Measurements from ENCODE around the gene KRT74. TPM values are rescaled to one million over a fixed set of nuclear protein-coding genes. Genes with fewer than 3 reads are reported as not detected.

KRT74 gene
- total RNA-seq, 1 experiment from 2014 or later, result not detected

- DNase-seq (ENCODE audit: low read depth), result no peak
Measured at GRCh38 chr12:52539821-52540173, 33.8 kb downstream of the KRT74 start.

- no peak for DNase-seq (ENCODE audit: low read depth)
Measured at GRCh38 chr12:52539083-52539820, 34.4 kb downstream of the KRT74 start.

- DNase-seq (ENCODE audit: low read depth), result no peak
Measured at GRCh38 chr12:52537101-52537500, 36.5 kb downstream of the KRT74 start.

GRCh38 chr12:52535574-52535973 is 38.1 kb downstream of the KRT74 start:
- no peak for DNase-seq (ENCODE audit: low read depth)

GRCh38 chr12:52534482-52534881 is 39.2 kb downstream of the KRT74 start:
- DNase-seq (ENCODE audit: low read depth), result no peak

GRCh38 chr12:52533686-52534470 is 39.8 kb downstream of the KRT74 start:
- DNase-seq (ENCODE audit: low read depth), result no peak

GRCh38 chr12:52532636-52533035 is 41.0 kb downstream of the KRT74 start:
- DNase-seq (ENCODE audit: low read depth), result no peak

GRCh38 chr12:52531566-52532300 is 41.9 kb downstream of the KRT74 start:
- no peak for DNase-seq (ENCODE audit: low read depth)

- DNase-seq (ENCODE audit: low read depth), result no peak
Measured at GRCh38 chr12:52530905-52531304, 42.7 kb downstream of the KRT74 start.

- DNase-seq (ENCODE audit: low read depth), result no peak
Measured at GRCh38 chr12:52530366-52530765, 43.3 kb downstream of the KRT74 start.

- no peak for DNase-seq (ENCODE audit: low read depth)
Measured at GRCh38 chr12:52529846-52530245, 43.8 kb downstream of the KRT74 start.

GRCh38 chr12:52529417-52529816 is 44.2 kb downstream of the KRT74 start:
- DNase-seq (ENCODE audit: low read depth), result no peak

GRCh38 chr12:52528641-52529143 is 45.0 kb downstream of the KRT74 start:
- DNase-seq (ENCODE audit: low read depth), result no peak

GRCh38 chr12:52527121-52527800 is 46.4 kb downstream of the KRT74 start:
- no peak for DNase-seq (ENCODE audit: low read depth)

- DNase-seq (ENCODE audit: low read depth), result no peak
Measured at GRCh38 chr12:52526511-52526951, 47.1 kb downstream of the KRT74 start.

- DNase-seq (ENCODE audit: low read depth), result no peak
Measured at GRCh38 chr12:52525661-52526499, 47.8 kb downstream of the KRT74 start.

GRCh38 chr12:52524898-52525591 is 48.6 kb downstream of the KRT74 start:
- DNase-seq (ENCODE audit: low read depth), result no peak

GRCh38 chr12:52524241-52524897 is 49.3 kb downstream of the KRT74 start:
- no peak for DNase-seq (ENCODE audit: low read depth)

- no peak for DNase-seq (ENCODE audit: low read depth)
Measured at GRCh38 chr12:52523824-52524223, 49.8 kb downstream of the KRT74 start.
